Pancreas (tissue), 10 donors: ENCODE results near the gene LARP4B. TPM values are rescaled to one million over a fixed set of nuclear protein-coding genes. Genes with fewer than 3 reads are reported as not detected.

Experiments used
- ATAC-seq, 4 donors: fragments of 200-7000 bp; cut with Tn5 transposase; one replicate each; pipeline versions ENCODE4 v1.8.0 to v1.9.1; 2020; ENCODE audit warnings: mild to moderate bottlenecking in 4 of 4, moderate library complexity in 4 of 4
- DNase-seq, 6 donors: peaks; one replicate each; pipeline ENCODE4 v3.0.0-alpha.2; 2020
- FAIRE-seq: peaks from 2 replicates; lab custom pipeline; 2012; peaks lifted over from hg19 to GRCh38; lab: Jason Lieb, UNC
- H3K27ac ChIP-seq, 4 donors: fragments of 200-600 bp; sonication (generic); 1 replicate in 3 of 4; 2 replicates in 1 of 4; pipeline versions ENCODE4 v1.5.0 to v1.8.0; 2020
- H3K27me3 ChIP-seq, 4 donors: fragments of 200-600 bp; one replicate each; pipeline ENCODE4 v1.8.0; 2021
- H3K36me3 ChIP-seq, 3 donors: fragments of 200-600 bp; sonication (generic) in 1 of 3; one replicate each; pipeline versions ENCODE4 v1.5.0 to v1.8.0; 2020 to 2021
- H3K4me1 ChIP-seq, 3 donors: fragments of 200-600 bp; one replicate each; pipeline ENCODE4 v1.8.0; 2021
- H3K4me3 ChIP-seq, 4 donors: fragments of 200-600 bp; sonication (generic) in 2 of 4; one replicate each; pipeline versions ENCODE4 v1.5.0 to v1.8.0; 2020 to 2021
- H3K9me3 ChIP-seq, 4 donors: fragments of 200-600 bp; one replicate each; pipeline ENCODE4 v1.8.0; 2021
- WGBS, 2 donors: extraction: QIAGEN DNeasy Blood & Tissue Kit; methylation state at CpG; one replicate each; pipeline ENCODE4 v1.1.7; 2013; 5-methylcytosine and 5-hydroxymethylcytosine counted together
- intact Hi-C, 3 donors: fragments of 100-400 bp; cut with DNase I; formaldehyde crosslinking; loops; one replicate each; pipeline versions ENCODE4 v1.11.1 to v1.14.2; 2022
- polyA plus RNA-seq, 2 donors: library from polyadenylated mRNA; stranded (reverse); fragments of 200-250 nt; gene quantifications; one replicate each; pipeline ENCODE4 v1.2.3, GENCODE V29; 2013
- total RNA-seq, 6 donors: library from RNA; stranded (reverse); fragmentation: NEBNext Ultra II Directional in 4 of 6; extraction: Animal tissue kit (Norgen Biotek cat#: 25700) in 4 of 6; gene quantifications; one replicate each; pipeline versions ENCODE4 v1.2.1 to v1.2.4, GENCODE V29; 2021 to 2023
- TF ChIP-seq, protein P1 (sequence below), 4 donors: fragments of 200-600 bp; sonication (generic) in 3 of 4; IDR thresholded peaks; one replicate each; pipeline versions ENCODE4 v1.5.0 to v1.8.0; 2021; ENCODE audit warnings: antibody characterized with exemption in 4 of 4
- donor health status: healthy with polysubstance abuse.
- donor health status: DM: no; HTN: no; CAD: no; lungs with moderate emphysema.
- donor health status: DM: no; HTN: no; CAD: no.
- donor health status: control.
- donor health status: control.
- donor health status: Bipolar disorder and iron deficiency.
- donor health status: DM: yes; HTN: yes; CAD: no.
- donor health status: DM: no; HTN: no; CAD: no.
- donor health status: DM: no; HTN: no; CAD: no.
- donor health status: DM: yes; HTN: yes; CAD: no.

The LARP4B gene
- total and polyA plus RNA-seq, 8 donors = 10.1 to 53.3 (median 32.2) TPM

DNA sequence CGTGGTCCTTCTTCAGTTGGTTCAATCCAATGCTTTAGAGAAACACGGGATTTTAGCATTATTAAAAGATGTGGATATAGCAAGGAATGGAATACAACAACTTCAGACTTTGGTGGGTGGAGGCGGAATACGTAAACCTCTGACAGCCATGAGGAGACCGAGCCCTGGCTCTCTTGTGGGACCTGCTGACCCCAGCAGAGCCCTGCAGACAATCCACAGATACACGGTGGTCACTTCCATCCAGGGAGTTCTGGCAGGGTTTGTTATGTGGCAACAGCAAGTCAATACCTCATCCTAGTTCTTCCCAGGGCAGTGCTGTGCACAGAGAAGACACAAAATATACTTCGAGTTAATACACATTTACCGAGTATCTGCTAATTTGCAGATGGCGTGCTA is 123.5 kb downstream of the LARP4B start:
- Histone ChIP-seq H3K27me3 (no peaks in the 10 kb centered on the region), H3K27ac (no peak overlapping the region), H3K36me3 (peaks cover 8 to 22% (median 15%) of the 10 kb centered on the region in 3 donors), H3K4me1 (no peaks in the 10 kb centered on the region), H3K9me3 (no peaks in the 10 kb centered on the region), H3K4me3 (no peak overlapping the region)
- TF ChIP-seq, protein P1, sequence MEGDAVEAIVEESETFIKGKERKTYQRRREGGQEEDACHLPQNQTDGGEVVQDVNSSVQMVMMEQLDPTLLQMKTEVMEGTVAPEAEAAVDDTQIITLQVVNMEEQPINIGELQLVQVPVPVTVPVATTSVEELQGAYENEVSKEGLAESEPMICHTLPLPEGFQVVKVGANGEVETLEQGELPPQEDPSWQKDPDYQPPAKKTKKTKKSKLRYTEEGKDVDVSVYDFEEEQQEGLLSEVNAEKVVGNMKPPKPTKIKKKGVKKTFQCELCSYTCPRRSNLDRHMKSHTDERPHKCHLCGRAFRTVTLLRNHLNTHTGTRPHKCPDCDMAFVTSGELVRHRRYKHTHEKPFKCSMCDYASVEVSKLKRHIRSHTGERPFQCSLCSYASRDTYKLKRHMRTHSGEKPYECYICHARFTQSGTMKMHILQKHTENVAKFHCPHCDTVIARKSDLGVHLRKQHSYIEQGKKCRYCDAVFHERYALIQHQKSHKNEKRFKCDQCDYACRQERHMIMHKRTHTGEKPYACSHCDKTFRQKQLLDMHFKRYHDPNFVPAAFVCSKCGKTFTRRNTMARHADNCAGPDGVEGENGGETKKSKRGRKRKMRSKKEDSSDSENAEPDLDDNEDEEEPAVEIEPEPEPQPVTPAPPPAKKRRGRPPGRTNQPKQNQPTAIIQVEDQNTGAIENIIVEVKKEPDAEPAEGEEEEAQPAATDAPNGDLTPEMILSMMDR (IDR thresholded peaks at IDR 0.05) = no peak
- FAIRE-seq = no peak
- no peak for DNase-seq
- 89 to 92% methylated on average over 9 of the region's 9 CpGs for WGBS, 2 donors
- ATAC-seq = no peak
- intact Hi-C loops = no loop called here

DNA sequence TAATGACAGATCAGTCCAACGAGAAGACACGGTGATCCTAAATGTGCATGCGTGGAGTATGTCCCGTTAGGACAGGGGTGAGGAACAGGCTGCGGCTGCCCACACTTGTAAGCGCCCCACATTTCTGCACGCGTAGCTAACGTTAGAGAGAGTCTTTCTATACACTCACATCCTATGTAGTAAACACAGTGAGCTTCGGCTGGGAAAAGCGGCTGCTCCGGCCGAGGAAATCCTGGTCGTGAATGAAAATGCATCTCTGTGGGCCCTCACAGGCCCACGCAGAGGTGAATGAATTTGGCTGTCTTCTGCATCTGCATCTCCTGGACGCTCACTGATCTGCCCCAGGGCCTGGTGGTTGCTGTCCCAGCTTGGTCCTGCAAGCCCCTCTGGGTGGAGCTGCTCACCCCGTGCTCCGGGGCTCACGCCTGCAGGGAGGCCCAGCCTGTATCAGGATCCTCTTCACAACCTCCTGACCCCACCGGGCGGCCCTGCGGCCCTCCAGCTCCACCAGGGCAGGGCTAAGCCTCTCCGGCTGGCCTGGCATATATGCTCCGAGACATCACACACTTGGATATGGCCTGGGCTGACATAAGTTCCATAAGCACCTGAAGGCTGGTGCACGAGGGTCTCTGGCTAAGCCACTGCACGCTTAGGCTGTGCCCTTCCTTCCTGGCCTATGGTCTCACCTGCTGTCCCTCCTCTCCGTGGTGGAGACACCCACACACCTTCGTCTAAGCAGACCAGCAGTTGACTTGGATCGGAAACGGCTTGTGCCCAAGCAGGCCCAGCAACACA is 124.1 kb downstream of the LARP4B start:
- FAIRE-seq = no peak
- H3K27ac ChIP-seq = no peak overlapping the region
- no peak overlapping the region for H3K4me3 ChIP-seq
- no peaks in the 10 kb centered on the region for H3K9me3 ChIP-seq
- H3K4me1 ChIP-seq = no peaks in the 10 kb centered on the region
- ATAC-seq = no peak
- WGBS, 2 donors = 94 to 95% methylated on average over 30 of the region's 30 CpGs
- intact Hi-C loops = no loop called here
- peak in 2 of 6 donors; percentile 51 to 68 for DNase-seq
- H3K36me3 ChIP-seq = peaks cover 8 to 16% (median 15%) of the 10 kb centered on the region in 3 donors
- no peaks in the 10 kb centered on the region for H3K27me3 ChIP-seq
- TF ChIP-seq, protein P1 (IDR thresholded peaks at IDR 0.05) = no peak

DNA sequence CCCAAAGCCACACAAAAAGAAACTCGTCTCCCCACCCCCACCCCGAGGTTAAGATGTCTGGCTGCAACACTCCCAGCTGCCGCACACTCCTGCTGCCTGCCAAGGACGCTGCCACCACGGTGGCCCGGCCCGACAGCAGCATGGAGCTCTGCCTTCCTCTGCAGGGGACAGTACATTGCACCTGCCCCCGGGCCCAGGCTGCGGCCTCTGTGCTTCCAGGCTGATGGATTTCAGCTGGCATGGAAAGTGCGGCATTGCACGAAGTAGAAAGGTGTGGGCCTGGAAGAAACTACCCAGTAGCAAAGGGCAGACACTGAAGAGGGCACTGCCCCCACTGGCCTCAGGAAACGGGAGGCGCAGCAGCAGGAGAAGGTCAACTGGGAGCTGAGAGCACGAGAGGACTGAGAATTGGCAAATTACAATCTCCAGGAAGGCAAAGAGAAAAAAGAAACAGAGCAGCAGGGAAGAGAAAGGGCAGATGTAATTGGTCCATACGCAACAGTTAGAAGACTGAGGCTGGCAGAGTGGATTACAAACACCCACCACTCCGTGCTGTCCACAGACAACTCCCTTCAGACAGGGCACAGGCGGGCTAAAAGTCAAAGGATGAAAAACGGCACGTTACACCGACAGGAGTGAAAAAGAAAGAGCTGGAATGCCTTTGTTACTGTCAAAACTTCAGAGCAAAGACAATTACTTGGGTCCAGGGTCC is 124.9 kb downstream of the LARP4B start:
- WGBS, 2 donors = 78 to 79% methylated on average over 20 of the region's 20 CpGs
- H3K36me3 ChIP-seq = peaks cover 5 to 9% (median 8%) of the 10 kb centered on the region in 3 donors
- no peak for FAIRE-seq

DNA sequence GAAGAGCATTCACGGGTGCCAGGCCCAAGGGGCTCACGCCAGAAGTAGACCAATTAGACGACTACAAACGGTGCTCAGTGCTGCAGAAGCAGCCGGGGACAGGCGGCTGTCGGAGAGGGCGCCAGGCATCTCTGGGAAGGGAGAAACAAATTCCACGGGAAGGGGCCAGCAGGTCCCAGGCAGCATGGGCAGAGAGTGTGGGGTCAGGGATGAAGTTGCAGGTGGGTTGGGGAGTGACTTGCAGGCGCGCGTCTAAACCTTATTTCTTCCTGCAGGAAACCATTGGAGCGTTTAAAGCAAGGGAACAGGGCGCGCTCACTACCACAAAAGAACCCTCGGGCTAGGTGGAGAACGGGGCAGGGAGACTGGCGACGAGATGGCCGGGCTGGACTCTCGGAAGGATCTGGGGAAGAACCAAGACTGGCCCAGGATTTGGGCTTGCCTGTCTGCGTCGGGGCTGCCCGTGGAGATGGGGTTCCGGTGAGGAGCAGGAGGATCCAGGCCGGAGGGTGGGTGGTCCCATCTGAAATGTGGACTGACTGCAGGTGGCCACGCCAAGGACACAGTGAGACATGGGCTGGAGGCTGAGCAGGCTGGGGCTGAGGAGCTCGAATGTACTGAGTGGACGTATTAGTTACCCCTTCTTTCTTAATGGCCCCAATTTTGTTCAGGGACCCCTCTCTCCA is 125.7 kb downstream of the LARP4B start:
- intact Hi-C loops = no loop called here
- H3K27me3 ChIP-seq = no peaks in the 10 kb centered on the region
- peak in 2 of 6 donors; percentile 50 to 51 for DNase-seq
- FAIRE-seq = no peak
- 92 to 97% methylated on average over 29 of the region's 29 CpGs for WGBS, 2 donors
- no peak overlapping the region for H3K4me3 ChIP-seq
- H3K9me3 ChIP-seq = no peaks in the 10 kb centered on the region
- TF ChIP-seq, protein P1 (IDR thresholded peaks at IDR 0.05) = no peak
- no peak overlapping the region for H3K27ac ChIP-seq
- H3K36me3 ChIP-seq = peaks cover 2 to 9% (median 6%) of the 10 kb centered on the region in 3 donors
- ATAC-seq = no peak
- H3K4me1 ChIP-seq = no peaks in the 10 kb centered on the region

More for the DNA sequence above, 124.9 kb downstream of the LARP4B start:
- no peak for ATAC-seq
- no peaks in the 10 kb centered on the region for H3K27me3 ChIP-seq
- no peak overlapping the region for H3K4me3 ChIP-seq
- DNase-seq = peak in 1 of 6 donors; percentile 51
- intact Hi-C loops = no loop called here
- H3K4me1 ChIP-seq = no peaks in the 10 kb centered on the region
- H3K27ac ChIP-seq = no peak overlapping the region
- H3K9me3 ChIP-seq = no peaks in the 10 kb centered on the region
- TF ChIP-seq, protein P1 (IDR thresholded peaks at IDR 0.05) = no peak
